WTC11 (cell line): ENCODE results near the gene ADGRF4.

Experiments
- ARID4B ChIP-seq: sonication (generic); formaldehyde crosslinking; IDR thresholded peaks from 2 replicates; pipeline ENCODE4 v1.8.0; 2023; ENCODE audit warnings: missing genetic modification reagents, mild to moderate bottlenecking, borderline replicate concordance
- ATF3 ChIP-seq: sonication (generic); formaldehyde crosslinking; conservative IDR thresholded peaks from 2 replicates; pipeline ENCODE4 v1.8.1; 2022; ENCODE audit warnings: mild to moderate bottlenecking, missing genetic modification reagents
- CTCF ChIP-seq: fragments of 200-600 bp; IDR thresholded peaks from 2 replicates; pipeline ENCODE4 v1.8.0; 2022; ENCODE audit warnings: antibody characterized with exemption
- ESRRA ChIP-seq: sonication (generic); formaldehyde crosslinking; IDR thresholded peaks from 2 replicates; pipeline ENCODE4 v1.8.1; 2022; ENCODE audit warnings: mild to moderate bottlenecking, missing genetic modification reagents, borderline replicate concordance
- NR1H2 ChIP-seq: sonication (generic); formaldehyde crosslinking; IDR thresholded peaks from 2 replicates; pipeline ENCODE4 v1.9.0; 2021; ENCODE audit warnings: mild to moderate bottlenecking, moderate library complexity, missing genetic modification reagents
- NR2C2 ChIP-seq: sonication (generic); formaldehyde crosslinking; IDR thresholded peaks from 2 replicates; pipeline ENCODE4 v1.8.0; 2022; ENCODE audit warnings: mild to moderate bottlenecking, missing genetic modification reagents
- NR3C1 ChIP-seq: sonication (generic); formaldehyde crosslinking; conservative IDR thresholded peaks from 2 replicates; pipeline ENCODE4 v1.8.1; 2023; ENCODE audit warnings: low read depth, mild to moderate bottlenecking, missing genetic modification reagents
- PRRX2 ChIP-seq: fragments of 250-450 bp; sonication (Bioruptor Pico); IDR thresholded peaks from 2 replicates; pipeline ENCODE4 v1.8.0; 2021; ENCODE audit warnings: mild to moderate bottlenecking
- SP1 ChIP-seq: sonication (generic); formaldehyde crosslinking; conservative IDR thresholded peaks from 2 replicates; pipeline ENCODE4 v1.8.1; 2022; ENCODE audit warnings: missing genetic modification reagents
- ZBTB21 ChIP-seq: sonication (generic); formaldehyde crosslinking; IDR thresholded peaks from 2 replicates; pipeline ENCODE4 v1.8.1; 2023; ENCODE audit warnings: mild to moderate bottlenecking, missing genetic modification reagents, borderline replicate concordance
- ZNF138 ChIP-seq: sonication (generic); formaldehyde crosslinking; conservative IDR thresholded peaks from 2 replicates; pipeline ENCODE4 v1.8.1; 2022; ENCODE audit warnings: mild to moderate bottlenecking, moderate library complexity, missing genetic modification reagents
- ZNF512 ChIP-seq: sonication (generic); formaldehyde crosslinking; IDR thresholded peaks from 2 replicates; pipeline ENCODE4 v1.8.1; 2022; ENCODE audit warnings: missing genetic modification reagents, borderline replicate concordance
- TF ChIP-seq, protein P1 (sequence below): sonication (generic); formaldehyde crosslinking; IDR thresholded peaks from 2 replicates; pipeline ENCODE4 v1.8.1; 2023; ENCODE audit warnings: mild to moderate bottlenecking, missing genetic modification reagents, moderate library complexity
- TF ChIP-seq, protein P2 (sequence below): sonication (generic); formaldehyde crosslinking; IDR thresholded peaks from 2 replicates; pipeline ENCODE4 v1.8.0; 2022; ENCODE audit warnings: missing genetic modification reagents

DNA sequence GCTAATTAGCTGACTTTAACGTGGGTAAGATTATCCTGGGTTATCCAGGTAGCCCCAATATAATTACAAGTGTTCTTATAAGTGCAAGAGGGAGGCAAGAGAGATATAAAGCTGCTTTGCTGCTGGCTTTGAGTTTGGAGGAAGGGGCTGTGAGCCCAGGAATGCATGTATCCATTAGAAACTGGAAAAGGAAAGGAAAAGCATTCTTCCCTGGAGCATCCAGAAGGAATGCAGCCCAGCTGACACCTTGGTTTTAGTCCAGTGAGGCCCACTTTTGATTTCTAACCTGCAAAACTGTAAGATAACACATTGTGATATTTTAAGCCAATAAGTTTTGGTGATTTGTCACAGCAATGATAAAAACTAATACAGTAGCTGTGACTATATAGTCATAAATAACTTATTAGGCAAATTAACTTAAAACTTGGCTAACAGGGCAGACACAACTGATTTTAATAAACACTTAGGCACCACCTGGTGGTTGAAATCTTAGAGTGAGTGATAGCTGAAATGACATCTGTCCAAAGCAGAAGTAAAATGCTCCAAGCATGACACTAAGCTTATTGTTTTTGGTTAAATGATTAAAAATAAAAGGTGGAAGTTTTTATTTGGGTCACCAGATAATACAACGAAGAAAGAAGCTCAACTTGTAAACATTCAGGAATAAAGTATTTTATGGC lies 35.6 kb downstream of the ADGRF4 start:
- no peak for TF ChIP-seq CTCF
- no peak for TF ChIP-seq ZBTB21 (CRISPR knock-in tag)
- TF ChIP-seq SP1: no peak
- TF ChIP-seq ARID4B (CRISPR knock-in tag): no peak
- no peak for TF ChIP-seq NR3C1 (CRISPR knock-in tag)
- no peak for TF ChIP-seq NR2C2
- TF ChIP-seq PRRX2: no peak
- TF ChIP-seq ESRRA (CRISPR knock-in tag): no peak
- TF ChIP-seq ZNF512 (CRISPR knock-in tag): no peak
- TF ChIP-seq, protein P1, sequence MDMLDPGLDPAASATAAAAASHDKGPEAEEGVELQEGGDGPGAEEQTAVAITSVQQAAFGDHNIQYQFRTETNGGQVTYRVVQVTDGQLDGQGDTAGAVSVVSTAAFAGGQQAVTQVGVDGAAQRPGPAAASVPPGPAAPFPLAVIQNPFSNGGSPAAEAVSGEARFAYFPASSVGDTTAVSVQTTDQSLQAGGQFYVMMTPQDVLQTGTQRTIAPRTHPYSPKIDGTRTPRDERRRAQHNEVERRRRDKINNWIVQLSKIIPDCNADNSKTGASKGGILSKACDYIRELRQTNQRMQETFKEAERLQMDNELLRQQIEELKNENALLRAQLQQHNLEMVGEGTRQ (CRISPR knock-in tag): no peak
- TF ChIP-seq NR1H2: no peak
- TF ChIP-seq, protein P2, sequence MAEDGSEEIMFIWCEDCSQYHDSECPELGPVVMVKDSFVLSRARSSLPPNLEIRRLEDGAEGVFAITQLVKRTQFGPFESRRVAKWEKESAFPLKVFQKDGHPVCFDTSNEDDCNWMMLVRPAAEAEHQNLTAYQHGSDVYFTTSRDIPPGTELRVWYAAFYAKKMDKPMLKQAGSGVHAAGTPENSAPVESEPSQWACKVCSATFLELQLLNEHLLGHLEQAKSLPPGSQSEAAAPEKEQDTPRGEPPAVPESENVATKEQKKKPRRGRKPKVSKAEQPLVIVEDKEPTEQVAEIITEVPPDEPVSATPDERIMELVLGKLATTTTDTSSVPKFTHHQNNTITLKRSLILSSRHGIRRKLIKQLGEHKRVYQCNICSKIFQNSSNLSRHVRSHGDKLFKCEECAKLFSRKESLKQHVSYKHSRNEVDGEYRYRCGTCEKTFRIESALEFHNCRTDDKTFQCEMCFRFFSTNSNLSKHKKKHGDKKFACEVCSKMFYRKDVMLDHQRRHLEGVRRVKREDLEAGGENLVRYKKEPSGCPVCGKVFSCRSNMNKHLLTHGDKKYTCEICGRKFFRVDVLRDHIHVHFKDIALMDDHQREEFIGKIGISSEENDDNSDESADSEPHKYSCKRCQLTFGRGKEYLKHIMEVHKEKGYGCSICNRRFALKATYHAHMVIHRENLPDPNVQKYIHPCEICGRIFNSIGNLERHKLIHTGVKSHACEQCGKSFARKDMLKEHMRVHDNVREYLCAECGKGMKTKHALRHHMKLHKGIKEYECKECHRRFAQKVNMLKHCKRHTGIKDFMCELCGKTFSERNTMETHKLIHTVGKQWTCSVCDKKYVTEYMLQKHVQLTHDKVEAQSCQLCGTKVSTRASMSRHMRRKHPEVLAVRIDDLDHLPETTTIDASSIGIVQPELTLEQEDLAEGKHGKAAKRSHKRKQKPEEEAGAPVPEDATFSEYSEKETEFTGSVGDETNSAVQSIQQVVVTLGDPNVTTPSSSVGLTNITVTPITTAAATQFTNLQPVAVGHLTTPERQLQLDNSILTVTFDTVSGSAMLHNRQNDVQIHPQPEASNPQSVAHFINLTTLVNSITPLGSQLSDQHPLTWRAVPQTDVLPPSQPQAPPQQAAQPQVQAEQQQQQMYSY (CRISPR knock-in tag): no peak
- no peak for TF ChIP-seq ATF3 (CRISPR knock-in tag)
- no peak for TF ChIP-seq ZNF138 (CRISPR knock-in tag)
